ENCODE measurements around the gene C8B.

The C8B gene

DNA sequence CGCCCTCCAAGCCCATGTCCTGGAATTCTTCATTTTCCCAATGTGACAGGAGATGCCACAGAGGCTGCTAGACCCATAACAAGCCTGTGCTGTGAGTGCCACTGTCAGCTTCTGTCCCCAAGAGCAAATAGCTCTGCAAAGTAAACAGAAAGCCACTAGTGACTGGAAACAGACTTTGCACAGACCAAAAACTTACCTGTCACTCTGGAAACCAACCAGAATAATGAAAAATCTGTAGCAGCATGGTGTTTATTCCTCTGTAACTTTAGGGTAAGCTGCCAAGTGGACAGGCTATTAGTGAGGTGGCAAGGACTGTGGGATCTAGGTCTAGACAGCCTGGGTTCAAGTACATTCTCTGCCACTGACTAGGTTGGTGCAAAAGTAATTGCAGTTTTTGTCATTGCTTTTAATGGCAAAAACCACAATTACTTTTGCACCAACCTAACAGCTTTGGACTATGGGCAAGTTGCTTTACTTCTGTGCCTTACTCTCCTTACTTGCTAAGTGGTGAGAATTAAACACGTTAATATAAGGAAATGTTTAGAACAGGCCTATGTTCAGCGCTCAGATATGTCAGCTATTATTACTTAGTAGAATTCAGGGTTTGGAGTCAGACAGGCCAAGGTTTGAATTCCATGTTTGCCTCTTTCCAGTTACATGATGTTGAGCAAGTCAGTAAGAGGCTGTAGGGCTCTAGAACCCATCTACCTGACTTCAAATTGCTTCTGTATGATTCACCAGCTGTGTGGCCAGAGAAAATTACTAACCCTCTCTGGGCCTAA is at the start of gene C8B:
Gene C8B (minus strand): TSS at position 100 of the 782 bp plus-strand sequence. CDS start 67 bp downstream, at position 33.
- TF ChIP-seq, protein P1, sequence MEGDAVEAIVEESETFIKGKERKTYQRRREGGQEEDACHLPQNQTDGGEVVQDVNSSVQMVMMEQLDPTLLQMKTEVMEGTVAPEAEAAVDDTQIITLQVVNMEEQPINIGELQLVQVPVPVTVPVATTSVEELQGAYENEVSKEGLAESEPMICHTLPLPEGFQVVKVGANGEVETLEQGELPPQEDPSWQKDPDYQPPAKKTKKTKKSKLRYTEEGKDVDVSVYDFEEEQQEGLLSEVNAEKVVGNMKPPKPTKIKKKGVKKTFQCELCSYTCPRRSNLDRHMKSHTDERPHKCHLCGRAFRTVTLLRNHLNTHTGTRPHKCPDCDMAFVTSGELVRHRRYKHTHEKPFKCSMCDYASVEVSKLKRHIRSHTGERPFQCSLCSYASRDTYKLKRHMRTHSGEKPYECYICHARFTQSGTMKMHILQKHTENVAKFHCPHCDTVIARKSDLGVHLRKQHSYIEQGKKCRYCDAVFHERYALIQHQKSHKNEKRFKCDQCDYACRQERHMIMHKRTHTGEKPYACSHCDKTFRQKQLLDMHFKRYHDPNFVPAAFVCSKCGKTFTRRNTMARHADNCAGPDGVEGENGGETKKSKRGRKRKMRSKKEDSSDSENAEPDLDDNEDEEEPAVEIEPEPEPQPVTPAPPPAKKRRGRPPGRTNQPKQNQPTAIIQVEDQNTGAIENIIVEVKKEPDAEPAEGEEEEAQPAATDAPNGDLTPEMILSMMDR (IDR thresholded peaks at IDR 0.05; ENCODE audit: low read depth, low read length), result no peak
- H3K27ac ChIP-seq, result no peak within 1 kb of the TSS
- H3K4me3 ChIP-seq (ENCODE audit: low read depth, low read length), result no peak within 1 kb of the TSS
- no peak for DNase-seq
- no peaks in the 10 kb centered on the region for H3K27me3 ChIP-seq (ENCODE audit: insufficient read depth, low read depth, severe bottlenecking)
- no peaks in the 10 kb centered on the region for H3K36me3 ChIP-seq
- no peaks in the 10 kb centered on the region for H3K9me3 ChIP-seq (ENCODE audit: severe bottlenecking)

DNA sequence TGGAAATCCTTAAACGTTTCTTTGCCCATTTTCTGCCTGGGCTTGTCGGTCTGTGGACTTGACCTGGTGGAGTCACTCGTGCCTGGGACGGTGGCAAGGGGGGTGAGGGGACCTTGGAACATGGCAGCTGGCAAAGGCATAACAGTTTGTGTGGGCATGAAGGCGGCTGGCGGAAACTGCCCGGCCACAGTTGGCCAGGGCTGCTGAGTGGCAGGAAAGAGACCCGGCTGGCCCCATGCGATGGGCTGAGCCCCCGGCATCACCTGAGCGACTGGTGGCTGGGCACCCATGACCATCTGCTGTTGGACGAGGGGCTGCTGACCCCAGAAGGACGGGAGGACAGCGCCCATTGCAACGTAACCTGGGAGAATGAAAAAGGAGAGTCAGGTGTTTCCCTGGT is 49.3 kb upstream of the C8B start:
- TF ChIP-seq, protein P1 (IDR thresholded peaks at IDR 0.05; ENCODE audit: low read depth, low read length), result no peak
- Histone ChIP-seq H3K27ac (no peak overlapping the region), H3K4me3 (ENCODE audit: low read depth, low read length) (no peak overlapping the region), H3K9me3 (ENCODE audit: severe bottlenecking) (no peaks in the 10 kb centered on the region), H3K36me3 (no peaks in the 10 kb centered on the region), H3K27me3 (ENCODE audit: insufficient read depth, low read depth, severe bottlenecking) (no peaks in the 10 kb centered on the region)
- no peak for DNase-seq

DNA sequence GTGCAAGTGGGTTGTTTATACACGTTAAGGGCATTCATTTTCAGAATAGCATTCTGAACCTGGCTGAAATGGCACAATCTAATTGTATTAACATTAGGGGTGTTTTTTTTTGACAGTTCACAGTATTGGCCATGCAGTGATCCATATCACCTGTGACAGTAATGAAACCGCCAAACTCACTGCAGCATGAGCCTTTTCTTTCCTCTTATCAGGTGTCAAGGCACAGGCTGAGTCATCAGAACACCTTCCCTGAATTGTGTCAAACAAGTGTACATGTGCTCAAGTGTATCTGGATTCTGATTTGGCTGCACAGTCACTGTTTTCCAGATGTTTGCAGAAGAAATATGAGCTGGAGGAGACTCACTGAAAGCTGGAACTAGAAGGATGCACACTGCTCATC is 47.7 kb upstream of the C8B start:
- no peak overlapping the region for H3K27ac ChIP-seq
- no peak overlapping the region for H3K4me3 ChIP-seq (ENCODE audit: low read depth, low read length)
- DNase-seq, result no peak
- no peaks in the 10 kb centered on the region for H3K9me3 ChIP-seq (ENCODE audit: severe bottlenecking)
- no peaks in the 10 kb centered on the region for H3K27me3 ChIP-seq (ENCODE audit: insufficient read depth, low read depth, severe bottlenecking)
- TF ChIP-seq, protein P1 (IDR thresholded peaks at IDR 0.05; ENCODE audit: low read depth, low read length), result no peak
- H3K36me3 ChIP-seq, result no peaks in the 10 kb centered on the region

DNA sequence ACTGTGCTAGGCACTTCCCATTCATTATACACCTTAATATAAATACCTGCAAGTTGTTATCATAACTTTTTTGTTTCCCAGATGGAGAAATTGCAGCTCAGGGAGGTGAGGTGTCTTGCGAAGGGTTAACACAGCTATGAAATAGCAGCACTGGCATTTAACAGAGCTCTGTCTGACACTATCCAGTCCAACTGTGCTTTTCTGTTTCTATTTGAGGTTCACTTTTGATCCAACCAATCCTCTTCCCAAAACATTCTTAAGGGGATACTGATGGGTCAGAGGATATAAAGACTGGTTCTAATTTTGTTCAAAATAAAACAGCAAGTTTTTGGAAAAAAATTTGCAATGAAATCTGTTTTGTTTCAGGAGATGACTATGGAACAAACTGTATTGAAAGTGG is 46.5 kb upstream of the C8B start:
- Histone ChIP-seq H3K9me3 (ENCODE audit: severe bottlenecking) (no peaks in the 10 kb centered on the region), H3K27ac (no peak overlapping the region), H3K4me3 (ENCODE audit: low read depth, low read length) (no peak overlapping the region), H3K36me3 (no peaks in the 10 kb centered on the region), H3K27me3 (ENCODE audit: insufficient read depth, low read depth, severe bottlenecking) (no peaks in the 10 kb centered on the region)
- no peak for DNase-seq
- TF ChIP-seq, protein P1 (IDR thresholded peaks at IDR 0.05; ENCODE audit: low read depth, low read length), result no peak

DNA sequence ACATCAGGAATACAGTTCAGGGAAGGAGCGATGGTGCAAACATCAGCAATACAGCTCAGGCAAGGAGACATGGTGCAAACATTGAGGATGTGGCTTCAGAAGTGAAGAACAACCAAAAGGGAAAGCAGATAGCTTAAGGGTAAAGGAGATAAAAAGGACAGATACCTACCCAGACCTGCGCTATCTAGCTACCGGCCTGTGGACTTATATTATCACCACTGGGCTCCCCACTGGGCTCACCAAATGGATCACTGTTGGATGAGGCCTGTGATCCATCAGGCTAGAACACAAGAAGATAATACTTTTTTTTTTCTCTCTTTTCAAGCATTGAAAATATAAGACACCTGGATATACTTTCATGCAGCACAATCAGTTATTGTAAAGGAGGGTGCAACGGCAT is 44.7 kb upstream of the C8B start:
- H3K27ac ChIP-seq, result no peak overlapping the region
- no peaks in the 10 kb centered on the region for H3K36me3 ChIP-seq
- TF ChIP-seq, protein P1 (IDR thresholded peaks at IDR 0.05; ENCODE audit: low read depth, low read length), result no peak

DNA sequence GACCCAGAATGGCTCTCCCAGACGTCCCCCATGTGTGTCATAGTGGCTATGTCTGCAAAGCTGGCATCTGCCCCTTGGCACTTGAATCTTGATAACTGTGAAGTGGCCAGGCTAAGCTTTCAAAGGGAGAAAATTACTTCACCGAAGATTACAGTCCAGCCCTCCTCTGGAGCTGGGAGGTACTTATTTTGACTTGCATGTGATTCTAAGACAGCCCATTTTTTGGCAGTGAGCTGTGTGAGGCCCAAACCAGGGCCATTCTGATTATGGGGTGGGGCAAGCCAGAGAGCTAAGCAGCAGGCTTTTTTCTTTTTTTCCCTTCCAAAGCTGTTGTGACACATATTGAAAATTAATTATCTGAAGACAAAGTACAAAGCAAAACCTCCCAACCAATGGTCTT is 42.1 kb upstream of the C8B start:
- TF ChIP-seq, protein P1 (IDR thresholded peaks at IDR 0.05; ENCODE audit: low read depth, low read length), result no peak
- no peak for DNase-seq
- Histone ChIP-seq H3K36me3 (no peaks in the 10 kb centered on the region), H3K4me3 (ENCODE audit: low read depth, low read length) (no peak overlapping the region), H3K27me3 (ENCODE audit: insufficient read depth, low read depth, severe bottlenecking) (no peaks in the 10 kb centered on the region), H3K27ac (no peak overlapping the region), H3K9me3 (ENCODE audit: severe bottlenecking) (no peaks in the 10 kb centered on the region)

More for the DNA sequence above, 44.7 kb upstream of the C8B start:
- H3K9me3 ChIP-seq (ENCODE audit: severe bottlenecking), result no peaks in the 10 kb centered on the region
- H3K27me3 ChIP-seq (ENCODE audit: insufficient read depth, low read depth, severe bottlenecking), result no peaks in the 10 kb centered on the region
- DNase-seq, result no peak
- no peak overlapping the region for H3K4me3 ChIP-seq (ENCODE audit: low read depth, low read length)
